ENCODE measurements around the gene FAM219A.

- TF ChIP-seq CTCF (IDR thresholded peaks at IDR 0.05; ENCODE audit: insufficient read depth, low read length, poor library complexity, severe bottlenecking) = no peak
- no peak for TF ChIP-seq EZH2phosphoT487 (conservative IDR thresholded peaks at IDR 0.05; ENCODE audit: low read length)
Observed at GRCh38 chr9:34369636-34370035, 88.7 kb downstream of the FAM219A start.

Measured in SU-DHL-6 (cell line).